Prostate gland (tissue), 2 donors: ENCODE data around the gene RNF123. TPM values are rescaled to one million over a fixed set of nuclear protein-coding genes. Genes with fewer than 3 reads are reported as not detected.

Experiments
- DNase-seq: peaks from one replicate; pipeline ENCODE4 v3.0.0-alpha.2; 2019; ENCODE audit warnings: low spot score
- H3K27ac ChIP-seq, 2 donors: fragments of 200-600 bp; sonication (generic); 2 replicates each; pipeline ENCODE4 v1.5.1; 2017 to 2019
- H3K27me3 ChIP-seq: fragments of 200-600 bp; sonication (generic); replicated peaks from 2 replicates; pipeline ENCODE4 v1.5.1; 2019; ENCODE audit not compliant: insufficient read depth
- H3K36me3 ChIP-seq, 2 donors: fragments of 200-600 bp; sonication (generic); 1 replicate in 1 of 2; 2 replicates in 1 of 2; pipeline versions ENCODE4 v1.5.1 to v1.8.1; 2017 to 2019
- H3K4me1 ChIP-seq: fragments of 200-600 bp; sonication (generic); replicated peaks from 2 replicates; pipeline ENCODE4 v1.5.1; 2019
- H3K4me3 ChIP-seq, 2 donors: fragments of 200-600 bp; sonication (generic); 2 replicates each; pipeline ENCODE4 v1.5.1; 2017 to 2019
- H3K9me3 ChIP-seq: fragments of 200-600 bp; sonication (generic); 2 replicates; pipeline ENCODE4 v1.5.1; 2017
- POLR2A ChIP-seq: fragments of 450-650 bp; IDR thresholded peaks from one replicate; pipeline ENCODE4 v1.6.1; 2016; ENCODE audit warnings: antibody characterized with exemption, mild to moderate bottlenecking
- POLR2AphosphoS5 ChIP-seq: sonication (generic); formaldehyde crosslinking; IDR thresholded peaks from one replicate; pipeline ENCODE4 v1.6.1; 2017; ENCODE audit warnings: antibody characterized with exemption
- WGBS: methylation state at CpG from one replicate; pipeline ENCODE4 v1.1.5; 2018; 5-methylcytosine and 5-hydroxymethylcytosine counted together
- intact Hi-C: fragments of 100-400 bp; cut with DNase I; formaldehyde crosslinking; loops from one replicate; pipeline ENCODE4 v1.14.2; 2022
- total RNA-seq, 2 donors: library from RNA; depleted of rRNA; stranded (reverse); fragments of >200 nt; gene quantifications; one replicate each; pipeline ENCODE4 v1.1.0, GENCODE V29; 2016
- TF ChIP-seq, protein P1 (sequence below), 4 experiments: fragments of 200-600 bp in 2 of 4; fragments of 450-650 bp in 2 of 4; sonication (generic) in 2 of 4; IDR thresholded peaks; 1 replicate in 3 of 4; 2 replicates in 1 of 4; pipeline ENCODE4 v1.5.1; 2016 to 2019; ENCODE audit warnings: antibody characterized with exemption in 4 of 4, mild to moderate bottlenecking in 2 of 4, moderate library complexity in 2 of 4

RNF123 gene
- total RNA-seq, 2 donors from 2014 or later: 24.9 to 58.3 TPM

- DNase-seq: no peak
- Histone ChIP-seq H3K27me3 (no peaks in the 10 kb centered on the region), H3K36me3 (peaks cover 2 to 9% of the 10 kb centered on the region in 2 donors), H3K27ac (no peak overlapping the region), H3K9me3 (no peaks in the 10 kb centered on the region), H3K4me1 (no peaks in the 10 kb centered on the region), H3K4me3 (no peak overlapping the region)
- WGBS: 92% methylated on average over 11 of the region's 11 CpGs
- TF ChIP-seq, protein P1, sequence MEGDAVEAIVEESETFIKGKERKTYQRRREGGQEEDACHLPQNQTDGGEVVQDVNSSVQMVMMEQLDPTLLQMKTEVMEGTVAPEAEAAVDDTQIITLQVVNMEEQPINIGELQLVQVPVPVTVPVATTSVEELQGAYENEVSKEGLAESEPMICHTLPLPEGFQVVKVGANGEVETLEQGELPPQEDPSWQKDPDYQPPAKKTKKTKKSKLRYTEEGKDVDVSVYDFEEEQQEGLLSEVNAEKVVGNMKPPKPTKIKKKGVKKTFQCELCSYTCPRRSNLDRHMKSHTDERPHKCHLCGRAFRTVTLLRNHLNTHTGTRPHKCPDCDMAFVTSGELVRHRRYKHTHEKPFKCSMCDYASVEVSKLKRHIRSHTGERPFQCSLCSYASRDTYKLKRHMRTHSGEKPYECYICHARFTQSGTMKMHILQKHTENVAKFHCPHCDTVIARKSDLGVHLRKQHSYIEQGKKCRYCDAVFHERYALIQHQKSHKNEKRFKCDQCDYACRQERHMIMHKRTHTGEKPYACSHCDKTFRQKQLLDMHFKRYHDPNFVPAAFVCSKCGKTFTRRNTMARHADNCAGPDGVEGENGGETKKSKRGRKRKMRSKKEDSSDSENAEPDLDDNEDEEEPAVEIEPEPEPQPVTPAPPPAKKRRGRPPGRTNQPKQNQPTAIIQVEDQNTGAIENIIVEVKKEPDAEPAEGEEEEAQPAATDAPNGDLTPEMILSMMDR (IDR thresholded peaks at IDR 0.05): no peak
- intact Hi-C loops: no loop called here
These were observed 43.2 kb downstream of the RNF123 start for GRCh38 chr3:49732597-49732996.

- Histone ChIP-seq H3K4me3 (no peak overlapping the region), H3K36me3 (peaks cover 4 to 6% of the 10 kb centered on the region in 2 donors), H3K9me3 (no peaks in the 10 kb centered on the region), H3K27me3 (no peaks in the 10 kb centered on the region), H3K4me1 (no peaks in the 10 kb centered on the region), H3K27ac (no peak overlapping the region)
- intact Hi-C loops: no loop called here
- DNase-seq: no peak
- TF ChIP-seq POLR2AphosphoS5 (no peak), POLR2A (no peak)
- TF ChIP-seq, protein P1 (IDR thresholded peaks at IDR 0.05): no peak
- 91% methylated on average over 1 of the region's 1 CpG for WGBS
These were observed 44.2 kb downstream of the RNF123 start for GRCh38 chr3:49733551-49733950.

GRCh38 chr3:49734752-49735151, 45.4 kb downstream of the RNF123 start:
- 92% methylated on average over 6 of the region's 6 CpGs for WGBS
- TF ChIP-seq, protein P1 (IDR thresholded peaks at IDR 0.05): no peak
- no peak for TF ChIP-seq POLR2AphosphoS5
- no peak for TF ChIP-seq POLR2A
- Histone ChIP-seq H3K4me3 (no peak overlapping the region), H3K9me3 (no peaks in the 10 kb centered on the region), H3K27ac (no peak overlapping the region), H3K27me3 (no peaks in the 10 kb centered on the region), H3K4me1 (no peaks in the 10 kb centered on the region), H3K36me3 (peaks cover 4 to 6% of the 10 kb centered on the region in 2 donors)
- intact Hi-C loops: no loop called here
- DNase-seq: no peak

DNA sequence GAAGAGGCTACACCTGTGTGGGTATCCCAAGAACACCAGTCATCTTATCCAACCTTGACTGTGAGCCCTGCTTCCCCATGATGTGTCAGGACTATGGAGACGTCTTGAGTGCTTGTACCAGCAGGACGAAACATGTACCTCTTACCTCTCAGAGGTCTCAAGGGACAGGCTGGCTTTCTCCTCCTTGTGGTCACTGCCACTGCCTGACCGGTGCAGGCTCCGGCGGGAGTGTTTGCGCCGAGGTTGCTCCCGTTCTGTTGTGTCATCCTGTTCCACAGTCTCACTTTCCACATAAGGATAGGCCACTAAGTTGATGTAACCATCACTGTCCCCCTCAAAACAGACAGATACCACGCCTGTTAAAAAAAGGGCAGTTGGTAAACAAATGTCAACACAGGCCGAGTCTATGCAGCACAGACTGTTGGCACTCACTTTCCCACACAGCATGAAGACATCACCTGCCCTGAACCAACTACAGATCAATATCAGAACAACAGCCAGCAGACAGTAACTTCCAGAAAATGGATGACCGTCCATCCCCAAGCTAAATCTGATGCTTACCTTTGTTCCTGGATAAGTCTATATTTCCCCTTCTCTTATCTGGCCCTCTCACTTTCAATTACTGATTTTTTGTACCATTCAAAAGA, 48.8 kb downstream of the RNF123 start:
- no peak overlapping the region for H3K4me3 ChIP-seq
- H3K36me3 ChIP-seq: peaks cover 0 to 6% of the 10 kb centered on the region in 2 donors
- H3K27me3 ChIP-seq: no peaks in the 10 kb centered on the region
- H3K9me3 ChIP-seq: no peaks in the 10 kb centered on the region
- TF ChIP-seq, protein P1 (IDR thresholded peaks at IDR 0.05): no peak
- TF ChIP-seq POLR2AphosphoS5 (no peak), POLR2A (no peak)
- no peak for DNase-seq
- intact Hi-C loops: no loop called here
- WGBS: 95% methylated on average over 11 of the region's 11 CpGs
- no peaks in the 10 kb centered on the region for H3K4me1 ChIP-seq
- H3K27ac ChIP-seq: no peak overlapping the region

GRCh38 chr3:49740427-49740826, 51.1 kb downstream of the RNF123 start:
- DNase-seq: no peak
- intact Hi-C loops: no loop called here
- H3K27me3 ChIP-seq: no peaks in the 10 kb centered on the region
- TF ChIP-seq POLR2A (no peak), POLR2AphosphoS5 (no peak)
- TF ChIP-seq, protein P1 (IDR thresholded peaks at IDR 0.05): no peak
- H3K4me1 ChIP-seq: no peaks in the 10 kb centered on the region
- peaks cover 0 to 6% of the 10 kb centered on the region in 2 donors for H3K36me3 ChIP-seq
- H3K9me3 ChIP-seq: no peaks in the 10 kb centered on the region
- H3K4me3 ChIP-seq: no peak overlapping the region
- no peak overlapping the region for H3K27ac ChIP-seq
